Measurements from ENCODE around the gene CABP2.
"Not testable (repeated sequence)": the region's sequence is repeated elsewhere in the genome, so short reads cannot be mapped to it uniquely, and the experiment has no call there.

Gene CABP2

GRCh38 chr11:67538823-67539505 is 15.7 kb upstream of the CABP2 start:
- DNase-seq (ENCODE audit: low spot score) = no peak

- DNase-seq (ENCODE audit: low spot score) = no peak
Observed at GRCh38 chr11:67538306-67538705, 15.1 kb upstream of the CABP2 start.

- DNase-seq (ENCODE audit: low spot score) = no peak
Observed at GRCh38 chr11:67535561-67535960, 12.3 kb upstream of the CABP2 start.

- no peak for DNase-seq (ENCODE audit: low spot score)
Observed at GRCh38 chr11:67534070-67534679, 10.9 kb upstream of the CABP2 start.

GRCh38 chr11:67532889-67533288 is 9.6 kb upstream of the CABP2 start:
- DNase-seq (ENCODE audit: low spot score) = no peak

- DNase-seq (ENCODE audit: low spot score) = no peak
Observed at GRCh38 chr11:67530282-67530592, 7.0 kb upstream of the CABP2 start.

- no peak for DNase-seq (ENCODE audit: low spot score)
Observed at GRCh38 chr11:67528376-67528775, 5.1 kb upstream of the CABP2 start.

GRCh38 chr11:67525275-67525976 is 2.2 kb upstream of the CABP2 start:
- no peak for DNase-seq (ENCODE audit: low spot score)

GRCh38 chr11:67524480-67524808 is 1.2 kb upstream of the CABP2 start:
- DNase-seq (ENCODE audit: low spot score) = no peak

GRCh38 chr11:67523556-67524479 is 572 bp upstream of the CABP2 start:
- no peak for DNase-seq (ENCODE audit: low spot score)

GRCh38 chr11:67522338-67522737 is 908 bp downstream of the CABP2 start:
- DNase-seq (ENCODE audit: low spot score) = no peak

GRCh38 chr11:67521924-67522323 is 1.3 kb downstream of the CABP2 start:
- no peak for DNase-seq (ENCODE audit: low spot score)

GRCh38 chr11:67520856-67521824 is 2.1 kb downstream of the CABP2 start:
- no peak for DNase-seq (ENCODE audit: low spot score)

GRCh38 chr11:67519726-67520125 is 3.5 kb downstream of the CABP2 start:
- no peak for DNase-seq (ENCODE audit: low spot score)

- no peak for DNase-seq (ENCODE audit: low spot score)
Observed at GRCh38 chr11:67517784-67518552, 5.3 kb downstream of the CABP2 start.

GRCh38 chr11:67516806-67517205 is 6.4 kb downstream of the CABP2 start:
- DNase-seq (ENCODE audit: low spot score) = no peak

GRCh38 chr11:67514116-67514515 is 9.1 kb downstream of the CABP2 start:
- DNase-seq (ENCODE audit: low spot score) = no peak

GRCh38 chr11:67511558-67511957 is 11.7 kb downstream of the CABP2 start:
- not testable (repeated sequence) for DNase-seq (ENCODE audit: low spot score)

GRCh38 chr11:67510023-67510345 is 13.3 kb downstream of the CABP2 start:
- no peak for DNase-seq (ENCODE audit: low spot score)

- DNase-seq (ENCODE audit: low spot score) = peak; percentile 99
Observed at GRCh38 chr11:67508486-67509121, 14.6 kb downstream of the CABP2 start.
